PC-9 (cell line): ENCODE measurements around the gene MBD2. TPM values are rescaled to one million over a fixed set of nuclear protein-coding genes. Genes with fewer than 3 reads are reported as not detected.

Experiments used
- BruUV-seq: library from RNA; stranded (reverse); fragments of 400-500 nt; replicated peaks from 2 replicates; lab custom pipeline; 2021; lab: Mats Ljungman, UMichigan
- CTCF ChIA-PET: fragments of 300-600 bp; sonication (Branson Sonifier 250); formaldehyde crosslinking; loops from one replicate; lab custom pipeline; 2022; ENCODE audit warnings: antibody characterized with exemption; lab: Charles Lee
- POLR2A ChIA-PET: fragments of 300-600 bp; sonication (Branson Sonifier 250); formaldehyde crosslinking; loops from one replicate; lab custom pipeline; 2022; ENCODE audit warnings: antibody characterized with exemption; ENCODE audit not compliant: unreplicated experiment; lab: Charles Lee
- DNase-seq, 2 experiments: peaks; one replicate each; pipeline versions ENCODE4 v3.0.0 to v3.0.0-alpha.2; 2015 to 2022; ENCODE audit warnings: mixed read lengths in 1 of 2
- H2AFZ ChIP-seq: fragments of 200-600 bp; sonication (generic); 2 replicates; pipeline ENCODE4 v1.8.1; 2017; ENCODE audit warnings: antibody characterized with exemption
- H3F3A ChIP-seq: fragments of 200-600 bp; sonication (generic); 2 replicates; pipeline ENCODE4 v1.8.1; 2017; ENCODE audit warnings: antibody characterized with exemption, mild to moderate bottlenecking, low read depth; ENCODE audit not compliant: insufficient read depth
- H3K27ac ChIP-seq: fragments of 200-600 bp; sonication (generic); 2 replicates; pipeline ENCODE4 v1.6.1; 2016; ENCODE audit warnings: mixed run types
- H3K27me3 ChIP-seq: fragments of 200-600 bp; sonication (generic); 2 replicates; pipeline ENCODE4 v1.6.1; 2016; ENCODE audit warnings: low read depth, mixed run types; ENCODE audit not compliant: insufficient read depth
- H3K36me3 ChIP-seq: fragments of 200-600 bp; sonication (generic); 2 replicates; pipeline ENCODE4 v1.6.1; 2016; ENCODE audit warnings: low read depth, mixed run types
- H3K4me1 ChIP-seq: fragments of 200-600 bp; sonication (generic); replicated peaks from 2 replicates; pipeline ENCODE4 v1.6.1; 2016; ENCODE audit warnings: mixed run types; ENCODE audit not compliant: insufficient read depth
- H3K4me2 ChIP-seq: fragments of 200-600 bp; sonication (generic); 2 replicates; pipeline ENCODE4 v1.6.1; 2017; ENCODE audit warnings: mixed run types
- H3K4me3 ChIP-seq: fragments of 200-600 bp; sonication (generic); 2 replicates; pipeline ENCODE4 v1.6.1; 2016; ENCODE audit warnings: mixed run types
- H3K79me2 ChIP-seq: fragments of 200-600 bp; sonication (generic); 2 replicates; pipeline ENCODE4 v1.6.1; 2017; ENCODE audit warnings: low read depth, mixed run types
- H3K9me2 ChIP-seq: fragments of 200-600 bp; sonication (generic); 2 replicates; pipeline ENCODE4 v1.8.1; 2017; ENCODE audit warnings: mild to moderate bottlenecking; ENCODE audit not compliant: insufficient read depth
- H3K9me3 ChIP-seq: fragments of 200-600 bp; sonication (generic); 2 replicates; pipeline ENCODE4 v1.8.1; 2016; ENCODE audit warnings: low read depth; ENCODE audit not compliant: insufficient read depth
- H4K20me1 ChIP-seq: fragments of 200-600 bp; sonication (generic); 2 replicates; pipeline ENCODE4 v1.8.1; 2017; ENCODE audit not compliant: insufficient read depth
- CTCF ChIP-seq: fragments of 200-600 bp; sonication (generic); conservative IDR thresholded peaks from 2 replicates; pipeline ENCODE4 v1.6.1; 2017; ENCODE audit warnings: mixed run types, antibody characterized with exemption, mild to moderate bottlenecking, moderate library complexity
- EZH2 ChIP-seq: fragments of 200-600 bp; sonication (generic); IDR thresholded peaks from 2 replicates; pipeline ENCODE4 v1.8.0; 2017; ENCODE audit warnings: antibody characterized with exemption, low read depth
- intact Hi-C: fragments of 100-400 bp; cut with micrococcal nuclease; formaldehyde crosslinking; loops from one replicate; pipeline ENCODE4 v1.10.0; 2022; ENCODE audit not compliant: unreplicated experiment
- total RNA-seq: library from RNA; stranded (reverse); gene quantifications from 2 replicates; pipeline ENCODE4 v1.2.3, GENCODE V29; 2021

Gene MBD2
- total RNA-seq, 1 experiment from 2014 or later, result 72.0 TPM

- peaks cover 5% of the 10 kb centered on the region for H3F3A ChIP-seq
- intact Hi-C loops, result no loop called here
- H3K4me2 ChIP-seq, result no peak overlapping the region
- peaks cover 95% of the 10 kb centered on the region for H3K79me2 ChIP-seq
- no peak overlapping the region for H3K4me3 ChIP-seq
- ChIA-PET CTCF (no interaction called here), POLR2A (no interaction called here)
- no TSS peak for BruUV-seq
- no peak overlapping the region for H3K27ac ChIP-seq
- no peaks in the 10 kb centered on the region for H3K9me2 ChIP-seq
- TF ChIP-seq EZH2, result no peak
- TF ChIP-seq CTCF, result no peak
- 0 out of 2 replicates have a peak, but pooled peaks cover 5% of the 10 kb centered on the region for H3K36me3 ChIP-seq
- H3K27me3 ChIP-seq, result no peaks in the 10 kb centered on the region
- no peaks in the 10 kb centered on the region for H3K9me3 ChIP-seq
- peaks cover 72% of the 10 kb centered on the region for H4K20me1 ChIP-seq
- H3K4me1 ChIP-seq, result no peaks in the 10 kb centered on the region
- DNase-seq, result no peak
- H2AFZ ChIP-seq, result no peak overlapping the region
These were observed 14.0 kb downstream of the MBD2 start for GRCh38 chr18:54210463-54210862.

GRCh38 chr18:54209471-54210180 lies 14.8 kb downstream of the MBD2 start:
- Histone ChIP-seq H3K4me1 (no peaks in the 10 kb centered on the region), H3K4me2 (no peak overlapping the region), H3K4me3 (no peak overlapping the region), H3K27me3 (no peaks in the 10 kb centered on the region), H3K9me2 (no peaks in the 10 kb centered on the region), H3K79me2 (peaks cover 94% of the 10 kb centered on the region), H3K27ac (peak overlapping the region; percentile 28; the same call in 1 of the 2 replicates), H3K9me3 (no peaks in the 10 kb centered on the region), H4K20me1 (peaks cover 66% of the 10 kb centered on the region), H2AFZ (no peak overlapping the region), H3K36me3 (0 out of 2 replicates have a peak, but pooled peaks cover 5% of the 10 kb centered on the region), H3F3A (peaks cover 5% of the 10 kb centered on the region)
- DNase-seq, result no peak
- no peak for TF ChIP-seq EZH2
- TF ChIP-seq CTCF, result no peak
- ChIA-PET CTCF (no interaction called here), POLR2A (interaction anchor here (0.6 kb wide), 1 partner anchor 62 kb away, joined by 3 read pairs; no protein-coding TSS in a partner anchor)
- intact Hi-C loops, result no loop called here
- no TSS peak for BruUV-seq

GRCh38 chr18:54206447-54206846 lies 18.0 kb downstream of the MBD2 start:
- H3K79me2 ChIP-seq, result peaks cover 79% of the 10 kb centered on the region
- H3K4me2 ChIP-seq, result no peak overlapping the region
- TF ChIP-seq EZH2 (no peak), CTCF (no peak)
- no peaks in the 10 kb centered on the region for H3K36me3 ChIP-seq
- H3K27ac ChIP-seq, result no peak overlapping the region
- H3K9me2 ChIP-seq, result no peaks in the 10 kb centered on the region
- intact Hi-C loops, result no loop called here
- CTCF ChIA-PET, result no interaction called here
- no peaks in the 10 kb centered on the region for H3K9me3 ChIP-seq
- peaks cover 53% of the 10 kb centered on the region for H4K20me1 ChIP-seq
- POLR2A ChIA-PET, result no interaction called here
- no peak overlapping the region for H2AFZ ChIP-seq
- H3K4me1 ChIP-seq, result no peaks in the 10 kb centered on the region
- BruUV-seq, result no TSS peak
- H3F3A ChIP-seq, result peaks cover 5% of the 10 kb centered on the region
- DNase-seq, result no peak
- no peak overlapping the region for H3K4me3 ChIP-seq
- no peaks in the 10 kb centered on the region for H3K27me3 ChIP-seq
